ENCODE measurements around the gene SP6.

- TF ChIP-seq POLR2A (IDR thresholded peaks at IDR 0.05; ENCODE audit: low read length) (no peak), GATA1 (IDR thresholded peaks at IDR 0.05; ENCODE audit: low read depth, low read length) (no peak)
Measured at GRCh38 chr17:47843391-47843730, 7.6 kb downstream of the SP6 start.

Measured in erythroblast (primary cell).